ENCODE measurements around the gene NR1H2. TPM values are rescaled to one million over a fixed set of nuclear protein-coding genes. Genes with fewer than 3 reads are reported as not detected.

The NR1H2 gene
- total RNA-seq, 3 donors from 2014 or later: 69.7 to 99.5 (median 85.0) TPM

GRCh38 chr19:50371914-50372475 is 4.3 kb upstream of the NR1H2 start:
- H3K36me3 ChIP-seq (ENCODE audit: low read depth): no peaks in the 10 kb centered on the region
- H3K9me3 ChIP-seq: no peaks in the 10 kb centered on the region
- DNase-seq (no peak), ATAC-seq (no peak)
- no peak overlapping the region for H3K4me3 ChIP-seq
- intact Hi-C loops (cut with DNase I, micrococcal nuclease): no loop called here
- TF ChIP-seq, protein P1, sequence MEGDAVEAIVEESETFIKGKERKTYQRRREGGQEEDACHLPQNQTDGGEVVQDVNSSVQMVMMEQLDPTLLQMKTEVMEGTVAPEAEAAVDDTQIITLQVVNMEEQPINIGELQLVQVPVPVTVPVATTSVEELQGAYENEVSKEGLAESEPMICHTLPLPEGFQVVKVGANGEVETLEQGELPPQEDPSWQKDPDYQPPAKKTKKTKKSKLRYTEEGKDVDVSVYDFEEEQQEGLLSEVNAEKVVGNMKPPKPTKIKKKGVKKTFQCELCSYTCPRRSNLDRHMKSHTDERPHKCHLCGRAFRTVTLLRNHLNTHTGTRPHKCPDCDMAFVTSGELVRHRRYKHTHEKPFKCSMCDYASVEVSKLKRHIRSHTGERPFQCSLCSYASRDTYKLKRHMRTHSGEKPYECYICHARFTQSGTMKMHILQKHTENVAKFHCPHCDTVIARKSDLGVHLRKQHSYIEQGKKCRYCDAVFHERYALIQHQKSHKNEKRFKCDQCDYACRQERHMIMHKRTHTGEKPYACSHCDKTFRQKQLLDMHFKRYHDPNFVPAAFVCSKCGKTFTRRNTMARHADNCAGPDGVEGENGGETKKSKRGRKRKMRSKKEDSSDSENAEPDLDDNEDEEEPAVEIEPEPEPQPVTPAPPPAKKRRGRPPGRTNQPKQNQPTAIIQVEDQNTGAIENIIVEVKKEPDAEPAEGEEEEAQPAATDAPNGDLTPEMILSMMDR (IDR thresholded peaks at IDR 0.05): no peak
- no peaks in the 10 kb centered on the region for H3K4me1 ChIP-seq (ENCODE audit: low read depth)

- Histone ChIP-seq H3K4me1 (ENCODE audit: low read depth) (no peaks in the 10 kb centered on the region), H3K36me3 (ENCODE audit: low read depth) (peaks cover 4% of the 10 kb centered on the region), H3K9me3 (no peaks in the 10 kb centered on the region), H3K4me3 (no peak overlapping the region)
- ATAC-seq (peak; percentile 20), DNase-seq (peak in 2 of 3 donors; percentile 70 to 74)
- TF ChIP-seq, protein P1 (IDR thresholded peaks at IDR 0.05): no peak
- intact Hi-C loops (cut with DNase I, micrococcal nuclease): no loop called here
Observed at GRCh38 chr19:50377051-50377461, 799 bp downstream of the NR1H2 start.

DNA sequence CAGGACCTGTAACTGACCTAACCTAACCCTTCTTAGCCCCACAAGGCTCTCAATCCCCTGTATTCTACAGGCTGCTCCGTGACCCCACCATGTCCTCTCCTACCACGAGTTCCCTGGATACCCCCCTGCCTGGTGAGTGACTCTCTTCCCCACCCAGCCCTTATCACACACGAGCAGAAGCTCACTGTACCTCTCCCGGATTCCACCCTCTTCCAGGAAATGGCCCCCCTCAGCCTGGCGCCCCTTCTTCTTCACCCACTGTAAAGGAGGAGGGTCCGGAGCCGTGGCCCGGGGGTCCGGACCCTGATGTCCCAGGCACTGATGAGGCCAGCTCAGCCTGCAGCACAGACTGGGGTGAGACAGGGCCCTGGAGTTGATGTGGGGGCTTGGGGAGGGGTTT is 1.3 kb downstream of the NR1H2 start:
- DNase-seq: no peak
- Histone ChIP-seq H3K9me3 (no peaks in the 10 kb centered on the region), H3K4me1 (ENCODE audit: low read depth) (no peaks in the 10 kb centered on the region), H3K4me3 (no peak overlapping the region), H3K36me3 (ENCODE audit: low read depth) (peaks cover 6% of the 10 kb centered on the region)
- no peak for ATAC-seq
- TF ChIP-seq, protein P1 (IDR thresholded peaks at IDR 0.05): no peak
- intact Hi-C loops (cut with DNase I, micrococcal nuclease): no loop called here

- peaks cover 3% of the 10 kb centered on the region for H3K4me1 ChIP-seq (ENCODE audit: low read depth)
- no peak for DNase-seq
- TF ChIP-seq, protein P1 (IDR thresholded peaks at IDR 0.05): no peak
- H3K9me3 ChIP-seq: no peaks in the 10 kb centered on the region
- no peak overlapping the region for H3K4me3 ChIP-seq
- intact Hi-C loops (cut with DNase I, micrococcal nuclease): no loop called here
- peaks cover 6% of the 10 kb centered on the region for H3K36me3 ChIP-seq (ENCODE audit: low read depth)
- ATAC-seq: no peak
Observed at GRCh38 chr19:50378169-50378862, 2.1 kb downstream of the NR1H2 start.

DNA sequence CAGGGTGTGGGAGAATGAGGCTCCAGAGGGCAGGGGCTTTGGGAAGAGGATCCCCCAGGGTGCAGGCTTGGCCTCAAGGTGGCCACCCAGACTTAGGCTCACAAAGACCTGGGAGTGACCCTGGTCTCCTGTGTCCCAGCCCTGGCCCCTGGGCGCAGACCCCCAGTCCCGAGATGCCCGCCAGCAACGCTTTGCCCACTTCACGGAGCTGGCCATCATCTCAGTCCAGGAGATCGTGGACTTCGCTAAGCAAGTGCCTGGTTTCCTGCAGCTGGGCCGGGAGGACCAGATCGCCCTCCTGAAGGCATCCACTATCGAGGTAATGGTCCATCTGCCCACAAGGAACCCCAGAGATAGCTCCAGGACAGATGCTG is 2.6 kb downstream of the NR1H2 start:
- DNase-seq (no peak), ATAC-seq (no peak)
- no peaks in the 10 kb centered on the region for H3K9me3 ChIP-seq
- peaks cover 6% of the 10 kb centered on the region for H3K36me3 ChIP-seq (ENCODE audit: low read depth)
- TF ChIP-seq, protein P1 (IDR thresholded peaks at IDR 0.05): no peak
- no peak overlapping the region for H3K4me3 ChIP-seq
- intact Hi-C loops (cut with DNase I, micrococcal nuclease): no loop called here
- peaks cover 4% of the 10 kb centered on the region for H3K4me1 ChIP-seq (ENCODE audit: low read depth)

Data from mucosa of descending colon (tissue), 3 donors.